22Rv1 (cell line): ENCODE results near the gene MYMK.

Experiments
- ZFX ChIP-seq: fragments of 450-650 bp; IDR thresholded peaks from 2 replicates; pipeline ENCODE4 v1.6.1; 2017; ENCODE audit warnings: antibody characterized with exemption, borderline replicate concordance
- TF ChIP-seq, protein P1 (sequence below): fragments of 450-650 bp; IDR thresholded peaks from 2 replicates; pipeline ENCODE4 v1.5.1; 2017; ENCODE audit warnings: mild to moderate bottlenecking

DNA sequence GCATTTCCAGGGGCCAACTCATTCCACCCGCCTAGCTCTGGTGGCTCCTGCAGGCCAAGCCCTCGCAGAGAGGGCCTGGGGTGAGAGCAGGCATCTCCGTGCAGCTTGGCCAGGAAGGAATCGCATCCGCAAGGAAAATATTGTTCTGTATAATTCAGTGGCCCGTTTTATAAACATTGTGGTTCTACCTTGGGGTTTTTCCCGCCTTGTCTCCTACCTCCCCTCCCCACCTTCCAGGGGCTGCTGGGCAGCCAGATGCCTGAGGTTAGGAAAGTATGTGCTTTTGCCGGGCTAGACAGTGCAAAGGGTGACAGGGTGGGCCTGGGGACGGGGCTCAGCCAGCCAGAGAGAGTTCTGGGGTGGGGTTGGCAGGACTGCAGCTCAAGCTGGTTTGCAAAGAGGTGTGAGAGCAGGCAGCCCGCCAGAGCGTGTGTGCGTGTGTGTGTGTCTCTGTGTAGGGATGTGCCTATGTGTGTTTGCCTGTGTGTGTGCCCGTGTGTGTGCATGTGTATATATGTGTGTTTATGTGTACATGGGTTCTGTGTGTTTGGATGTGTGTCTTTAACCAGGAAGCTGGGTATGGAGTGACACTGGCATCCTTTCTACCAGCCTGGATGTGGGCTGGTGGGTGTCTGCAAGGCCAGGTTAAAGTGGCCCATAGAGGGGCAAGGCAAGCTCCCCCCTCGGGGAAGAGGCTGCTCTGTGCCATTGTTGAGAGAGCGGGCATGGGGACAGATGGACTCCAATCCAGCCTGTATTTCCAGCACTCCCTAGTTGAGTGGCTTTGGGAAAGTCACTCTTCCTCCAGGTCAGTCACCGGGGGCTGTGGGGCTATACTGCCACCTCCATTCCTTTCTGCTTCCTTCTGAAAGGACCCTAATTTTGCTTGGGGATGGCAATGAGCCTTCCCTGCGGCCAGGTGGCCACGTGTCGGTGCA is 35.2 kb downstream of the MYMK start:
- TF ChIP-seq, protein P1, sequence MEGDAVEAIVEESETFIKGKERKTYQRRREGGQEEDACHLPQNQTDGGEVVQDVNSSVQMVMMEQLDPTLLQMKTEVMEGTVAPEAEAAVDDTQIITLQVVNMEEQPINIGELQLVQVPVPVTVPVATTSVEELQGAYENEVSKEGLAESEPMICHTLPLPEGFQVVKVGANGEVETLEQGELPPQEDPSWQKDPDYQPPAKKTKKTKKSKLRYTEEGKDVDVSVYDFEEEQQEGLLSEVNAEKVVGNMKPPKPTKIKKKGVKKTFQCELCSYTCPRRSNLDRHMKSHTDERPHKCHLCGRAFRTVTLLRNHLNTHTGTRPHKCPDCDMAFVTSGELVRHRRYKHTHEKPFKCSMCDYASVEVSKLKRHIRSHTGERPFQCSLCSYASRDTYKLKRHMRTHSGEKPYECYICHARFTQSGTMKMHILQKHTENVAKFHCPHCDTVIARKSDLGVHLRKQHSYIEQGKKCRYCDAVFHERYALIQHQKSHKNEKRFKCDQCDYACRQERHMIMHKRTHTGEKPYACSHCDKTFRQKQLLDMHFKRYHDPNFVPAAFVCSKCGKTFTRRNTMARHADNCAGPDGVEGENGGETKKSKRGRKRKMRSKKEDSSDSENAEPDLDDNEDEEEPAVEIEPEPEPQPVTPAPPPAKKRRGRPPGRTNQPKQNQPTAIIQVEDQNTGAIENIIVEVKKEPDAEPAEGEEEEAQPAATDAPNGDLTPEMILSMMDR = no peak
- TF ChIP-seq ZFX = no peak
